Stimulated activated effector memory CD8-positive, alpha-beta T cell treated with anti-CD3 and anti-CD28 coated beads, Interleukin-12 subunit alpha, Interleukin-12 subunit beta, amount 100 ng/mL, for 72 hours (primary cell): Measurements from ENCODE around the gene CTU2.
A peak's percentile ranks its signal among the peaks of the same experiment; 100 is the strongest.

ENCODE experiments used
- ATAC-seq: fragments of 150-1000 bp; cut with Tn5 transposase; 2 replicates; pipeline ENCODE4 v1.10.0; 2021
- DNase-seq, 2 donors: peaks; one replicate each; pipeline ENCODE4 v3.0.0; 2021 to 2022; ENCODE audit warnings: low spot score in 2 of 2
- H3K27ac Mint-ChIP-seq: one replicate; pipeline ENCODE4 v1.8.0; 2022; ENCODE audit warnings: mild to moderate bottlenecking, mixed read lengths
- H3K36me3 Mint-ChIP-seq: one replicate; pipeline ENCODE4 v1.8.0; 2022; ENCODE audit warnings: mild to moderate bottlenecking, mixed read lengths
- H3K4me1 Mint-ChIP-seq: one replicate; pipeline ENCODE4 v1.8.0; 2022; ENCODE audit warnings: mixed read lengths
- H3K4me3 Mint-ChIP-seq: one replicate; pipeline ENCODE4 v1.8.0; 2022; ENCODE audit warnings: mild to moderate bottlenecking, mixed read lengths
- H3K9me3 Mint-ChIP-seq: one replicate; pipeline ENCODE4 v1.8.0; 2022; ENCODE audit warnings: mixed read lengths

The CTU2 gene

GRCh38 chr16:88699180-88699579 is 7.1 kb upstream of the CTU2 start:
- ATAC-seq, result no peak
- Mint-ChIP-seq H3K4me3 (peak overlapping the region; percentile 95), H3K36me3 (peaks cover 65% of the 10 kb centered on the region), H3K4me1 (peaks cover 64% of the 10 kb centered on the region), H3K27ac (no peak overlapping the region), H3K9me3 (no peaks in the 10 kb centered on the region)
- no peak for DNase-seq

GRCh38 chr16:88700322-88700635 is 6.0 kb upstream of the CTU2 start:
- Mint-ChIP-seq H3K4me3 (peak overlapping the region; percentile 95), H3K36me3 (peaks cover 61% of the 10 kb centered on the region), H3K9me3 (no peaks in the 10 kb centered on the region), H3K27ac (peak overlapping the region; percentile 94), H3K4me1 (peaks cover 69% of the 10 kb centered on the region)
- no peak for DNase-seq
- no peak for ATAC-seq

DNA sequence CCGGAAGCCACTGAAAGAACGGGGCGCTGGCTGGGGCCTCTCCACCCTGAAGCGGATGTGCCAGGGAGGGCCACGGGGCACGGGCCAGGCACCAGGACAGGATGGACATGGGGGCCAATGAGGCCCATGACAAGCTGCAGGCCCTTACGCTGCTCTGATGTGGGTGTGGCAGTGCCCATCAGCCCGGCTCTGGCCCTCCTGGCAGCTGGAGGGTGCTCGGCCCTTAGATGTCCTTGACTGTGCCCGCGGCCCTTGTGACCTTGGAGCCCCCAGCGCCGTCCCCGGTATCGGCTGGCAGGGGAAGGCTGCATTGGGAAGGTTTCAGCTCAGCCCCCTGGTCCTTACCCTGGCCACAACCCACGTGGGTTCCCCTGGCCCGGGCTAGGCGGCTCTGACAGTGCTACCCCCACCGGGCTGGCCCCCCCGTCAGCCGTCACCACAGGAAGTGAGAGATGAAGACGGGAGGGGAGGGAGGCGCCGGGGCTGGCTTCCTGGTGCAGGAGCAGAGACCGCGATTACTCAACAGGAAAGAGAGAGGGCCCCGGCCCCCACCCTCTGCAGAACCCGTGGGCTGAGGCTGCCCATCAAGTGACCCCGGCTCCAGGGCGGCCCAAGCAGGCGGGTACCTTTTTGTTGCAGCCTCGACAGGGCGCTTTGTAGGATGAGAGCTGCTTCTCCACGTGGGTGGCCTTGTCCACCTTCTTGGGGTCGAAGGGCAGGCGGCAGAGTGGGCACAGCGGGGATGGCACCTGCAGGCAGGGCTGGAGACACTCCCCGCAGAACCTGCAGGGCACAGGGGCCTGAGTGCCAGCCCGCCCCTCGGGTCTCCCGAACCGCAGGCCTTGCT is 5.4 kb upstream of the CTU2 start:
- no peaks in the 10 kb centered on the region for H3K9me3 Mint-ChIP-seq
- H3K4me3 Mint-ChIP-seq, result peak overlapping the region; percentile 95
- ATAC-seq (peak; percentile 86), DNase-seq (peak; percentile 87)
- H3K36me3 Mint-ChIP-seq, result peaks cover 64% of the 10 kb centered on the region
- H3K27ac Mint-ChIP-seq, result peak overlapping the region; percentile 94
- peaks cover 72% of the 10 kb centered on the region for H3K4me1 Mint-ChIP-seq

- H3K27ac Mint-ChIP-seq, result peak overlapping the region; percentile 94
- peaks cover 57% of the 10 kb centered on the region for H3K36me3 Mint-ChIP-seq
- no peak for ATAC-seq
- H3K4me1 Mint-ChIP-seq, result peaks cover 72% of the 10 kb centered on the region
- no peak for DNase-seq
- H3K4me3 Mint-ChIP-seq, result peak overlapping the region; percentile 95
- no peaks in the 10 kb centered on the region for H3K9me3 Mint-ChIP-seq
Measured at GRCh38 chr16:88701581-88702370, 4.5 kb upstream of the CTU2 start.

DNA sequence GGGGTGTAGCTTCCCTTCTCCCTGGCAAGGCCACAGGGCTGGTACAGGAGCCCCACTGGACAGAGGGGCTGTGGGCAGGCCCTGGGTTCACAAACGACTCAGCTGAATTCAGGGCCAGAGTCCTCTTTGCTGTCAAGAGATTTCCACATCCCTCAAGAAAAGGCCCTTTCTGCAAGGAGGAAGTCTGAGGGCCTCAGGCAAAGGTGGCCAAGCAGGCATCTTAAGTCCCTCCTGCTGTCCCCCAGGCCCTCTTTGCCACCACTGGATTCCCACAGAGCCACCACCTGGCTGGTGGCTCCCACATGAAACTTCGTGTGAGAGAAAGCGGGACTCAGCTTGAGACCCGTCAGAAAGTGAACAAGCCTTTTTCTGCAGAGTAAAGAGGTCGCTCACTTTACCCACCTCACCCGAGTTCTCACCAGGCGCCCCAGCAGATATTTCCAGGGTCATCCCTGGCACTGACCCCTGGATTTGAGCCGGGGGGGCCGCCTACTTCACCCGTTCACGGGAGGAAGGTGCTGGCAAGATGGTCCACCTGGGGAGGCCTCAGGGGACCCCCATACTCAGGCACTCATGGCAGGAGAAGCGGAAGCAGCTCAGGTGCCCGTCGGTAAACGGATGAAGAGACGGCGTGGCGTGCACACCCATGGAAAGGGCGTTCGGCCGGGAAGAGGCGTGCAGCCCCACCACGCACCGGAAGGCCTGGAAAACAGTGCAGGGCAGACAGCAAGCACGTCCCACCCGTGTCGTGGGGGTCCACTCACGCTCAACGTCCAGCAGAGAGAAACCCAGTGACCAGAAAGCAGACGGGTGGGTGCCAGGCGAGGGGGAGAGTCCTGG is 3.7 kb upstream of the CTU2 start:
- Mint-ChIP-seq H3K4me3 (peak overlapping the region; percentile 95), H3K9me3 (no peaks in the 10 kb centered on the region), H3K4me1 (peaks cover 77% of the 10 kb centered on the region), H3K27ac (peak overlapping the region; percentile 94), H3K36me3 (peaks cover 57% of the 10 kb centered on the region)
- no peak for ATAC-seq
- no peak for DNase-seq

GRCh38 chr16:88703486-88704309 is 2.6 kb upstream of the CTU2 start:
- Mint-ChIP-seq H3K4me1 (peaks cover 75% of the 10 kb centered on the region), H3K4me3 (peak overlapping the region; percentile 95), H3K36me3 (peaks cover 47% of the 10 kb centered on the region), H3K9me3 (no peaks in the 10 kb centered on the region), H3K27ac (peak overlapping the region; percentile 94)
- peak; percentile 52 for ATAC-seq
- peak; percentile 59 to 76 for DNase-seq

- Mint-ChIP-seq H3K9me3 (no peaks in the 10 kb centered on the region), H3K36me3 (peaks cover 40% of the 10 kb centered on the region), H3K27ac (peak overlapping the region; percentile 94), H3K4me1 (peaks cover 65% of the 10 kb centered on the region), H3K4me3 (peak overlapping the region; percentile 95)
- DNase-seq (no peak), ATAC-seq (no peak)
Measured at GRCh38 chr16:88705076-88705684, 1.1 kb upstream of the CTU2 start.

DNA sequence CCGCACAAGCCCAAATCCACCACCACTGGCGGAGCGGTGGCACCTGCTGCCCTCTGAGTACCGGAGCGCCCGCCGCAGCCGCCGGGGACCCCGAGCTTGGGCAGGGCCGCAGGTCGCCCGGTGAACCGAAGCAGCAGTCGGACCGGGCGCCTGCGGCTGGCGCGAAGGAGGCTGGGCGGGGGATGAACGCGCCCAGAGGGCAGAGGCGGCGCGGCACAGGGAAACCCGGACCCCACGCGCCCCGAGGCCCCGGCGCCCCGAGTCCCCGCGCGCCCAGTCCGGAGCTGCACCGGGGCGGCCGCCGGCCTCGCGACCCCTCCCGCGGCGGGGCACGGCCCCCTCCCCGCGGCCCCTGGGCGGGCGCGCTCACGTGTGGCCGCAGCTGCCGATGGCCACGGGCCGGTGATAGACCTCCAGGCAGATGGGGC is 488 bp upstream of the CTU2 start:
- Mint-ChIP-seq H3K36me3 (peaks cover 34% of the 10 kb centered on the region), H3K4me1 (peaks cover 64% of the 10 kb centered on the region)

DNA sequence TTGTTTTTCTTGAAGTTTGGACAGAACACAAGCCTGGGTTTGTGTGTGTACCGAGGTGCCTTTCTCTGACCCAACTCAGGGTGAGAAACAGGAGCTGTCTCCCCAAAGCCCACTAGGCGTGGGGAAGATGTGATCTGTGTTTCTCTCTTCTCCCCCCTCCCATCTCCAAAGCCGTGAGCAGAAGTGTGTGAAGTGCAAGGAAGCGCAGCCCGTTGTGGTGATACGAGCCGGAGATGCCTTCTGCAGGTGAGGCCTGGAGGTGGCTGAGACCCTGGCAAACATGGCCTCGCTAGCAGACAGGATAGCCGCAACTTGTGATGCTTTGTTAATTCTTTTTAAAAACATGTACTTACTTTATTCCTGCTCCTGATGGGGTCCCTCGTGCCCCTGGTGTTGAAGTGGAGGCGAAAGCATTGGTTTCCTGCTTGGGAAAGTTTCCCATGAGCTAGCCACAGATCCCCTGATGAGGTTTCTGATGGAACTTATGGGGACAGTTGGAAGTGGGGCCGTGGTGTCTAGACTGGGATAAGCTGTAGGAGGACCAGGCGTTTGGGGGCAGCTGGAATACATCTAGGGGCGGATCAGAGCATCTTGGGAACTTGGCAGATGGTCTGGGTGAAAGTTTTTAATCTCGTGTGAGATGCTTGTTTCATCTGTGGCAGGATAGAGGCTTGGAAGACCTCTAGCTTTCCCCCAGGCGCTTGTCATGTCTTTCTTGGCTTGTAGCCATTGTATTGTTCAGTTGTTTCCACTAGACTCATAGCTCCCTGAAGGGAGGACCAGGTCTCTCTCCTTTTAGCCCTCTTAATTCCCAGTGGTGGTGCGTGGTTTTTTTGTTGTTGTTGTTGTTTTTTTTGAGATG is 893 bp downstream of the CTU2 start:
- peaks cover 21% of the 10 kb centered on the region for H3K36me3 Mint-ChIP-seq
- H3K9me3 Mint-ChIP-seq, result no peaks in the 10 kb centered on the region
- H3K4me1 Mint-ChIP-seq, result peaks cover 51% of the 10 kb centered on the region
- no peak for DNase-seq
- ATAC-seq, result no peak
- H3K4me3 Mint-ChIP-seq, result peak overlapping the region; percentile 95
- H3K27ac Mint-ChIP-seq, result peak overlapping the region; percentile 70

More for the DNA sequence above, 488 bp upstream of the CTU2 start:
- peak overlapping the region; percentile 94 for H3K27ac Mint-ChIP-seq
- peak overlapping the region; percentile 95 for H3K4me3 Mint-ChIP-seq
- DNase-seq (peak in 1 of 2 donors; percentile 59), ATAC-seq (peak; percentile 2)
- no peaks in the 10 kb centered on the region for H3K9me3 Mint-ChIP-seq

GRCh38 chr16:88710556-88710955 is 4.3 kb downstream of the CTU2 start:
- Mint-ChIP-seq H3K4me1 (peaks cover 24% of the 10 kb centered on the region), H3K36me3 (peaks cover 36% of the 10 kb centered on the region), H3K9me3 (no peaks in the 10 kb centered on the region), H3K27ac (peak overlapping the region; percentile 45), H3K4me3 (no peak overlapping the region)
- DNase-seq (no peak), ATAC-seq (no peak)

DNA sequence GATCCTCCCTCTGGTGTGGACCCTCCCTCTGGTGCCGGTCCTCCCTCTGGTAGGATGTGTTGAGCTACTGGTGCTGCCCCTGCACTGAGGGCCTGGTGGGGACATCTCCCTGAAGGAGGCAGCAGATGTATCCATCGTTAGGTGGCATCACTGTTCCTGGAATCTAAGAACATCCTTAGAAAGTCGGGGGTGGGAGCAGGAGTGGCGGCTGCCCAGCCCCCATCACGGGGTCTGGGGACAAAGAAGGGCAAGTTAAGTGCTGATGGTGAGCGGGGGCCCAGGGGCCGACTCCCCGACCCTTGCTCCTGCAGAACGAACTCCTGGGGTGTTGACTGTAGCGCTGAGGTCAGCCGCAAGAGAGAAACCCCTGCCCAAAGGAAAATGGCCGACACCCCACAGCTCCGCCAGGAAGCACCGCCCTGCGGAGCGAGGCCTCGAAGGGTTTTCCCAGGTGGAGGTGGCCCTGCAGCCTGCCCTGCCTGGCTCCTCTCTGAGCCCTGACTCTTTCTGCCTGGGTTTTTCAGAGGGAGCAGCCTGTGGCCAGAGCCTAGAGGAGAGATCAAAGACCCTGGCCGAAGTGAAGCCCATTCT is 5.5 kb downstream of the CTU2 start:
- Mint-ChIP-seq H3K27ac (no peak overlapping the region), H3K36me3 (peaks cover 47% of the 10 kb centered on the region), H3K4me1 (peaks cover 24% of the 10 kb centered on the region), H3K4me3 (no peak overlapping the region), H3K9me3 (no peaks in the 10 kb centered on the region)
- no peak for ATAC-seq
- DNase-seq, result no peak

GRCh38 chr16:88712362-88712979 is 6.2 kb downstream of the CTU2 start:
- Mint-ChIP-seq H3K4me1 (peaks cover 24% of the 10 kb centered on the region), H3K9me3 (no peaks in the 10 kb centered on the region), H3K36me3 (peaks cover 47% of the 10 kb centered on the region), H3K4me3 (no peak overlapping the region), H3K27ac (no peak overlapping the region)
- ATAC-seq (no peak), DNase-seq (no peak)

DNA sequence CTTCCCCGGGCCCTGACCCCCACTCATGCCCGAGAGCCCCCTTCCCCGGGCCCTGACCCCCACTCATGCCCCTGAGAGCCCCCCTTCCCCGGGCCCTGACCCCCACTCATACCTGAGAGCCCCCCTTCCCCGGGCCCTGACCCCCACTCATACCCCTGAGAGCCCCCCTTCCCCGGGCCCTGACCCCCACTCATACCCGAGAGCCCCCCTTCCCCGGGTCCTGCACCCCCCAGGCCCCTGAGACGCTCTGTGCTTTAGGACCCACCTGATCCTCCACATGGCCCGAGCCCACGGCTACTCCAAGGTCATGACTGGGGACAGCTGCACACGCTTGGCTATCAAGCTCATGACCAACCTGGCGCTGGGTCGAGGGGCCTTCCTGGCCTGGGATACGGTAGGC is 6.8 kb downstream of the CTU2 start:
- DNase-seq, result no peak
- no peaks in the 10 kb centered on the region for H3K9me3 Mint-ChIP-seq
- H3K27ac Mint-ChIP-seq, result peak overlapping the region; percentile 67
- H3K4me3 Mint-ChIP-seq, result no peak overlapping the region
- H3K4me1 Mint-ChIP-seq, result peaks cover 18% of the 10 kb centered on the region
- no peak for ATAC-seq
- H3K36me3 Mint-ChIP-seq, result peaks cover 50% of the 10 kb centered on the region
